NT2/D1 (cell line): ENCODE measurements around the gene STRN.
"Not testable (repeated sequence)": the region's sequence is repeated elsewhere in the genome, so short reads cannot be mapped to it uniquely, and the experiment has no call there.

ENCODE experiments used
- DNase-seq: peaks from one replicate; pipeline ENCODE4 v3.0.0-alpha.2; 2011; ENCODE audit warnings: low read depth, low spot score
- H3K27me3 ChIP-seq: 2 replicates; pipeline ENCODE4 v1.6.0; 2011; ENCODE audit warnings: mild to moderate bottlenecking; ENCODE audit not compliant: insufficient read length, insufficient read depth
- H3K36me3 ChIP-seq: 2 replicates; pipeline ENCODE4 v1.6.1; 2011; ENCODE audit warnings: mild to moderate bottlenecking, low read length, mixed read lengths; ENCODE audit not compliant: insufficient read depth, insufficient read length
- H3K4me1 ChIP-seq: 2 replicates; pipeline ENCODE4 v1.5.1; 2011; ENCODE audit not compliant: insufficient read depth, insufficient read length
- H3K4me3 ChIP-seq: 2 replicates; pipeline ENCODE4 v1.5.1; 2011; ENCODE audit warnings: low read depth; ENCODE audit not compliant: insufficient read length
- H3K9ac ChIP-seq: 2 replicates; pipeline ENCODE4 v1.6.0; 2011; ENCODE audit warnings: low read depth; ENCODE audit not compliant: insufficient read length
- H3K9me3 ChIP-seq: 2 replicates; pipeline ENCODE4 v1.5.1; 2011; ENCODE audit warnings: mild to moderate bottlenecking, low read length; ENCODE audit not compliant: insufficient read depth
- SUZ12 ChIP-seq: IDR thresholded peaks from 2 replicates; pipeline ENCODE4 v1.6.1; 2011; ENCODE audit not compliant: insufficient read length, insufficient read depth; ENCODE audit errors: extremely low read depth
- YY1 ChIP-seq: IDR thresholded peaks from 2 replicates; pipeline ENCODE4 v1.6.1; 2011; ENCODE audit not compliant: insufficient read length, insufficient read depth
- ZNF274 ChIP-seq: IDR thresholded peaks from 2 replicates; pipeline ENCODE4 v1.6.1; 2011; ENCODE audit warnings: mild to moderate bottlenecking, low read depth, low read length

The STRN gene

GRCh38 chr2:36904636-36905035 is 61.7 kb downstream of the STRN start:
- peaks cover 2% of the 10 kb centered on the region for H3K36me3 ChIP-seq
- TF ChIP-seq ZNF274 (no peak), YY1 (no peak), SUZ12 (no peak)

GRCh38 chr2:36902385-36903120 is 63.8 kb downstream of the STRN start:
- no peak overlapping the region for H3K4me3 ChIP-seq
- TF ChIP-seq SUZ12 (no peak), YY1 (no peak), ZNF274 (no peak)
- H3K36me3 ChIP-seq = peaks cover 2% of the 10 kb centered on the region
- no peaks in the 10 kb centered on the region for H3K27me3 ChIP-seq
- no peak for DNase-seq
- no peaks in the 10 kb centered on the region for H3K4me1 ChIP-seq
- no peaks in the 10 kb centered on the region for H3K9me3 ChIP-seq
- H3K9ac ChIP-seq = no peak overlapping the region

More at GRCh38 chr2:36904636-36905035, 61.7 kb downstream of the STRN start:
- Histone ChIP-seq H3K27me3 (no peaks in the 10 kb centered on the region), H3K4me1 (no peaks in the 10 kb centered on the region), H3K9me3 (no peaks in the 10 kb centered on the region), H3K9ac (no peak overlapping the region), H3K4me3 (no peak overlapping the region)
- DNase-seq = no peak

DNA sequence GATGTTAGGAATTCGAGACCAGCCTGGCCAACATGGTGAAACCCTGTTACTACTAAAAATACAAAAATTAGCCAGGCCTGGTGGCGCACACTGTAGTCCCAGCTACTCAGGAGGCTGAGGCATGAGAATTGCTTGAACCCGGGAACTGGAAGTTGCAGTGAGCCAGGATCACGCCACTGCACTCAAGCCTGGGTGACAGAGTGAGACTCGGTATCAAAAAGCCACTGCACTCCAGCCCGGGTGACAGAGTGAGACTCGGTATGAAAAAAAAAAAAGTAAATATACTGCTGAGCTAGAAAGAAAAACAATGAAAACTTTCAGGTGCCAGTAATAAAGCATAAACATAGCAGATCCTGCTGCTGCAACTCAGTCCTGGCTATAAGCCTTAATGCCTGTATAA is 73.5 kb downstream of the STRN start:
- no peak for DNase-seq
- no peak overlapping the region for H3K4me3 ChIP-seq
- H3K4me1 ChIP-seq = no peaks in the 10 kb centered on the region
- H3K36me3 ChIP-seq = peaks cover 3% of the 10 kb centered on the region
- TF ChIP-seq YY1 (no peak), ZNF274 (no peak), SUZ12 (no peak)
- no peak overlapping the region for H3K9ac ChIP-seq
- no peaks in the 10 kb centered on the region for H3K27me3 ChIP-seq
- no peaks in the 10 kb centered on the region for H3K9me3 ChIP-seq

GRCh38 chr2:36889795-36890194 is 76.5 kb downstream of the STRN start:
- no peak for DNase-seq
- TF ChIP-seq ZNF274 = no peak
- Histone ChIP-seq H3K9ac (no peak overlapping the region), H3K9me3 (no peaks in the 10 kb centered on the region), H3K36me3 (peaks cover 3% of the 10 kb centered on the region), H3K4me1 (no peaks in the 10 kb centered on the region), H3K4me3 (no peak overlapping the region), H3K27me3 (no peaks in the 10 kb centered on the region)

GRCh38 chr2:36887095-36887494 is 79.2 kb downstream of the STRN start:
- not testable (repeated sequence) for H3K27me3 ChIP-seq, H3K9ac ChIP-seq, H3K9me3 ChIP-seq, DNase-seq, H3K4me3 ChIP-seq, H3K36me3 ChIP-seq, H3K4me1 ChIP-seq

DNA sequence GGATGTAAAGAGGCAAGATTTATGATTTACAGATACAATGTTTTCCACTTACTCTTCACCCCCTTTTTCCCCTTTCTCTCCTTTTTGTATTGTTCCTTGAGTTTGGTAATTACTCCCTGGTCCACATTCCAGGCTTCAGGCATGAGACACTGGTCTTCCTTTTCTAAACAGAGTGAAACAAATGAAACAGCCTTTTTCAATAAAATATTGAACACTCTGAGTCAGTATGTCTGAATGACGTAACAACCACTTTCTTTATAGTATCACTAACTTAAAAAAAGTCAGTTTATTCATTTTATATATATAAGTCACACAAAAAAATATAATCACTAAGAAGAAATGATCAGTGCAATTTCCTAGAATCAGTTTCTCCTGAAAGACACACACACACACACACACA is 79.7 kb downstream of the STRN start:
- Histone ChIP-seq H3K36me3 (peaks cover 5% of the 10 kb centered on the region), H3K4me1 (no peaks in the 10 kb centered on the region), H3K27me3 (no peaks in the 10 kb centered on the region), H3K9ac (no peak overlapping the region), H3K9me3 (no peaks in the 10 kb centered on the region), H3K4me3 (no peak overlapping the region)
- no peak for DNase-seq
- TF ChIP-seq YY1 (no peak), ZNF274 (no peak), SUZ12 (no peak)

- peaks cover 5% of the 10 kb centered on the region for H3K36me3 ChIP-seq
- no peak overlapping the region for H3K4me3 ChIP-seq
- H3K9ac ChIP-seq = no peak overlapping the region
- H3K4me1 ChIP-seq = no peaks in the 10 kb centered on the region
- DNase-seq = no peak
- H3K9me3 ChIP-seq = no peaks in the 10 kb centered on the region
- H3K27me3 ChIP-seq = no peaks in the 10 kb centered on the region
- TF ChIP-seq SUZ12 (no peak), ZNF274 (no peak), YY1 (no peak)
Observed at GRCh38 chr2:36885605-36886004, 80.7 kb downstream of the STRN start.

- TF ChIP-seq YY1 = no peak
- TF ChIP-seq ZNF274 = no peak
- TF ChIP-seq SUZ12 = no peak
- no peaks in the 10 kb centered on the region for H3K27me3 ChIP-seq
- H3K9me3 ChIP-seq = no peaks in the 10 kb centered on the region
- H3K36me3 ChIP-seq = peaks cover 10% of the 10 kb centered on the region
- H3K9ac ChIP-seq = no peak overlapping the region
- no peak for DNase-seq
- no peak overlapping the region for H3K4me3 ChIP-seq
- no peaks in the 10 kb centered on the region for H3K4me1 ChIP-seq
Observed at GRCh38 chr2:36882532-36882931, 83.8 kb downstream of the STRN start.
